Mesenchymal stem cell (in vitro differentiated cells and primary cell): Measurements from ENCODE around the gene ARMC8.

Source experiments
- DNase-seq: peaks from one replicate; pipeline ENCODE4 v3.0.0-alpha.2; 2013
- H2AFZ ChIP-seq: one replicate; pipeline ENCODE4 v1.6.1; 2013; ENCODE audit warnings: low read depth, mild to moderate bottlenecking, control low read depth, inconsistent platforms, low read length, moderate library complexity
- H2AK5ac ChIP-seq: 2 replicates; pipeline ENCODE4 v1.6.1; 2013; ENCODE audit warnings: low read length, moderate library complexity, mild to moderate bottlenecking, inconsistent platforms; ENCODE audit not compliant: severe bottlenecking
- H2BK120ac ChIP-seq: one replicate; pipeline ENCODE4 v1.6.1; 2013; ENCODE audit warnings: low read depth, mild to moderate bottlenecking, inconsistent platforms, low read length, moderate library complexity
- H2BK12ac ChIP-seq, 2 experiments: one replicate each; pipeline ENCODE4 v1.6.1; 2013; ENCODE audit warnings: inconsistent platforms in 2 of 2, low read length in 2 of 2, mild to moderate bottlenecking in 2 of 2, moderate library complexity in 2 of 2, control low read depth in 1 of 2
- H2BK15ac ChIP-seq: one replicate; pipeline ENCODE4 v1.6.1; 2013; ENCODE audit warnings: mild to moderate bottlenecking, low read depth, inconsistent platforms; ENCODE audit not compliant: poor library complexity, severe bottlenecking
- H2BK5ac ChIP-seq: 2 replicates; pipeline ENCODE4 v1.6.1; 2013; ENCODE audit warnings: low read depth, mild to moderate bottlenecking, low read length, control low read depth, inconsistent platforms; ENCODE audit not compliant: poor library complexity, severe bottlenecking
- H3K14ac ChIP-seq, 2 experiments: one replicate each; pipeline ENCODE4 v1.6.1; 2013; ENCODE audit warnings: inconsistent platforms in 2 of 2, low read length in 2 of 2, control low read depth in 1 of 2, mild to moderate bottlenecking in 1 of 2, moderate library complexity in 1 of 2
- H3K18ac ChIP-seq, 2 experiments: one replicate each; pipeline ENCODE4 v1.6.1; 2013; ENCODE audit warnings: inconsistent platforms in 2 of 2, low read length in 2 of 2, control low read depth in 1 of 2, low read depth in 1 of 2, mild to moderate bottlenecking in 1 of 2
- H3K23ac ChIP-seq, 2 experiments: one replicate each; pipeline ENCODE4 v1.6.1; 2013; ENCODE audit warnings: inconsistent platforms in 2 of 2, low read length in 2 of 2, mild to moderate bottlenecking in 2 of 2, moderate library complexity in 2 of 2, control low read depth in 1 of 2
- H3K27ac ChIP-seq: 2 replicates; pipeline ENCODE4 v1.5.1; 2013; ENCODE audit warnings: mild to moderate bottlenecking, moderate library complexity, low read length, control low read depth, inconsistent platforms; ENCODE audit not compliant: poor library complexity, severe bottlenecking
- H3K27me3 ChIP-seq, 2 experiments: 2 replicates each; pipeline versions ENCODE4 v1.6.1 to v1.7.0; 2013; ENCODE audit warnings: low read length in 2 of 2, mild to moderate bottlenecking in 2 of 2, moderate library complexity in 2 of 2, control low read depth in 1 of 2, inconsistent platforms in 1 of 2; ENCODE audit not compliant: control insufficient read depth in 1 of 2, insufficient read depth in 1 of 2
- H3K36me3 ChIP-seq, 2 experiments: 2 replicates each; pipeline versions ENCODE4 v1.6.1 to v1.7.0; 2013; ENCODE audit warnings: low read length in 2 of 2, control low read depth in 1 of 2, inconsistent platforms in 1 of 2, low read depth in 1 of 2, mild to moderate bottlenecking in 1 of 2; ENCODE audit not compliant: insufficient read depth in 2 of 2, control insufficient read depth in 1 of 2
- H3K4ac ChIP-seq, 2 experiments: one replicate each; pipeline ENCODE4 v1.6.1; 2013; ENCODE audit warnings: inconsistent platforms in 2 of 2, low read length in 2 of 2, mild to moderate bottlenecking in 2 of 2, moderate library complexity in 2 of 2, control low read depth in 1 of 2, low read depth in 1 of 2
- H3K4me1 ChIP-seq: 2 replicates; pipeline ENCODE4 v1.6.1; 2013; ENCODE audit warnings: low read depth, low read length, control low read depth; ENCODE audit not compliant: control insufficient read depth, insufficient read depth
- H3K4me2 ChIP-seq: 2 replicates; pipeline ENCODE4 v1.6.1; 2013; ENCODE audit warnings: low read length, mild to moderate bottlenecking, inconsistent platforms; ENCODE audit not compliant: poor library complexity, severe bottlenecking
- H3K4me3 ChIP-seq, 2 experiments: 2 replicates each; pipeline versions ENCODE4 v1.5.1 to v1.7.0; 2013; ENCODE audit warnings: low read length in 2 of 2, mild to moderate bottlenecking in 2 of 2, control low read depth in 1 of 2, low read depth in 1 of 2; ENCODE audit not compliant: insufficient read depth in 1 of 2
- H3K79me1 ChIP-seq: replicated peaks from 2 replicates; pipeline ENCODE4 v1.6.1; 2013; ENCODE audit warnings: mild to moderate bottlenecking, control low read depth, low read length, inconsistent platforms; ENCODE audit not compliant: poor library complexity, severe bottlenecking
- H3K9ac ChIP-seq: 2 replicates; pipeline ENCODE4 v1.7.0; 2013; ENCODE audit warnings: mild to moderate bottlenecking, low read length, moderate library complexity
- H3K9me3 ChIP-seq: 2 replicates; pipeline ENCODE4 v1.7.0; 2013; ENCODE audit warnings: mild to moderate bottlenecking, low read length; ENCODE audit not compliant: control insufficient read depth
- H4K8ac ChIP-seq: one replicate; pipeline ENCODE4 v1.6.1; 2013; ENCODE audit warnings: inconsistent platforms, mild to moderate bottlenecking, low read length, moderate library complexity
- H4K91ac ChIP-seq: one replicate; pipeline ENCODE4 v1.6.1; 2013; ENCODE audit warnings: mild to moderate bottlenecking, low read length, inconsistent platforms
- WGBS: methylation state at CpG from one replicate; pipeline ENCODE4 v1.1.7; 2013; ENCODE audit warnings: mixed read lengths; 5-methylcytosine and 5-hydroxymethylcytosine counted together

The ARMC8 gene

DNA sequence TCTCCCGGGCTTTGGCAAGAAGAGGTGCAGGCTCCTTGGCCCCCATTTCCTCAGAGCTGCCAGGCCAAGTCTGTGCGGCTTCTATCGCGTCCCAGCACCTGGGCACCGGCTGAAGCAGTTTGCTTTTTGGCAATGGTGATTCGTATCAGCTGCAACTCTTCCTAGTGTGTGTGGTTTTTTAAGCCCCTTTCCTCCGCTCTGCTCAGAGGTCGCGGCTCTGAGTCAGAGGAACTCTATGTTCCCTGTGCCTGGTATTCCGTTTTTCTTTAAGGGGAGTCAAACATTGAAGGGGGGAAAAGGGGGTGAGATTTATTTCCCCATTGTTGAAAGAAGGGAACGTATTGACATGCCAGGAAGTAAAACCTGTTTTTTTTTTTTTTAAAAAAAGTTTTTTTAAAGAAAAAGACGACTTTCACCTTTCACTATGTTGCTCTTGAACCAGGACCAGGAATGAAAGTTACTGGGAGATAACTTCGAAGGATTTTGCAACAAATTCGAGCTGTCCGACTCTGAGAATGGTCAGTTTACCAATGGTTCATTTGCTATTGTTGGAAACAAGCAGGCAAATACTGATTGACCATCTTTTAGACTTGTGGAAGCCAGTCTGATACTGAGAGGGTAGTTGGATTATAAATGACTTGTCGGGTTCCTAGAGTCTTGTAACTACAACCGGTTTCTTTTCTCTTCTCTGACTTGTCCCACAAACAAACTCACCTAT lies 1.1 kb downstream of the ARMC8 start:
- H3K4me1 ChIP-seq: no peaks in the 10 kb centered on the region
- DNase-seq: peak; percentile 80
- H4K91ac ChIP-seq: no peak overlapping the region
- peaks cover 4 to 15% of the 10 kb centered on the region in 2 experiments for H3K36me3 ChIP-seq
- H2BK12ac ChIP-seq: no peak overlapping the region
- H4K8ac ChIP-seq: no peak overlapping the region
- H3K23ac ChIP-seq: no peak overlapping the region
- peak overlapping the region; percentile 91 to 94 for H3K4me3 ChIP-seq
- H2AK5ac ChIP-seq: no peak overlapping the region
- no peak overlapping the region for H2BK15ac ChIP-seq
- H2AFZ ChIP-seq: peak overlapping the region; percentile 91
- peaks cover 2% of the 10 kb centered on the region for H3K79me1 ChIP-seq
- peak overlapping the region; percentile 98 for H3K9ac ChIP-seq
- no peak overlapping the region for H2BK120ac ChIP-seq
- H3K14ac ChIP-seq: no peak overlapping the region
- peak overlapping the region; percentile 87 for H3K4me2 ChIP-seq
- H3K9me3 ChIP-seq: no peaks in the 10 kb centered on the region
- peak overlapping the region; percentile 98 for H3K27ac ChIP-seq
- no peaks in the 10 kb centered on the region for H3K27me3 ChIP-seq
- H2BK5ac ChIP-seq: no peak overlapping the region
- H3K4ac ChIP-seq: no peak overlapping the region
- 13% methylated on average over 16 of the region's 17 CpGs for whole genome bisulfite sequencing
- peak overlapping the region in 1 of 2 experiments; percentile 99 for H3K18ac ChIP-seq

GRCh38 chr3:138195481-138195880 lies 8.4 kb downstream of the ARMC8 start:
- no peak overlapping the region for H2BK15ac ChIP-seq
- no peak overlapping the region for H4K91ac ChIP-seq
- peaks cover 4 to 9% of the 10 kb centered on the region in 2 experiments for H3K36me3 ChIP-seq
- no peak overlapping the region for H2AK5ac ChIP-seq
- H2BK120ac ChIP-seq: no peak overlapping the region
- no peak overlapping the region for H3K18ac ChIP-seq
- no peak overlapping the region for H3K4me3 ChIP-seq
- no peak overlapping the region for H3K27ac ChIP-seq
- H3K4me2 ChIP-seq: no peak overlapping the region
- H2BK12ac ChIP-seq: no peak overlapping the region
- no peak overlapping the region for H3K14ac ChIP-seq
- peaks cover 4% of the 10 kb centered on the region for H3K79me1 ChIP-seq
- DNase-seq: no peak
- H3K9ac ChIP-seq: no peak overlapping the region
- H3K9me3 ChIP-seq: no peaks in the 10 kb centered on the region
- no peak overlapping the region for H2BK5ac ChIP-seq
- no peak overlapping the region for H2AFZ ChIP-seq
- no peaks in the 10 kb centered on the region for H3K27me3 ChIP-seq
- no peak overlapping the region for H4K8ac ChIP-seq
- H3K4me1 ChIP-seq: no peaks in the 10 kb centered on the region
- no CpG with 5 or more reads among the region's 2 CpGs for WGBS
- H3K23ac ChIP-seq: no peak overlapping the region
- no peak overlapping the region for H3K4ac ChIP-seq

- H3K9me3 ChIP-seq: no peaks in the 10 kb centered on the region
- no peak for DNase-seq
These were observed 8.9 kb downstream of the ARMC8 start for GRCh38 chr3:138196023-138196422.

GRCh38 chr3:138197058-138197457 lies 10.0 kb downstream of the ARMC8 start:
- Histone ChIP-seq H3K18ac (no peak overlapping the region), H3K79me1 (peaks cover 4% of the 10 kb centered on the region), H2BK15ac (no peak overlapping the region), H2BK5ac (no peak overlapping the region), H3K27ac (no peak overlapping the region), H4K91ac (no peak overlapping the region), H2AFZ (no peak overlapping the region), H3K4ac (no peak overlapping the region), H3K4me1 (no peaks in the 10 kb centered on the region), H3K36me3 (peaks cover 0 to 4% of the 10 kb centered on the region in 2 experiments), H2AK5ac (no peak overlapping the region), H3K23ac (no peak overlapping the region), H3K9me3 (no peaks in the 10 kb centered on the region), H3K9ac (no peak overlapping the region), H2BK12ac (no peak overlapping the region), H3K4me2 (no peak overlapping the region), H3K4me3 (no peak overlapping the region), H3K27me3 (no peaks in the 10 kb centered on the region), H4K8ac (no peak overlapping the region), H3K14ac (no peak overlapping the region), H2BK120ac (no peak overlapping the region)
- 89% methylated on average over 5 of the region's 5 CpGs for WGBS
- peak; percentile 51 for DNase-seq

More at GRCh38 chr3:138196023-138196422, 8.9 kb downstream of the ARMC8 start:
- H3K4me3 ChIP-seq: no peak overlapping the region
- no peak overlapping the region for H3K18ac ChIP-seq
- no peak overlapping the region for H4K91ac ChIP-seq
- H3K9ac ChIP-seq: no peak overlapping the region
- 81% methylated on average over 2 of the region's 2 CpGs for WGBS
- no peak overlapping the region for H2BK15ac ChIP-seq
- H4K8ac ChIP-seq: no peak overlapping the region
- no peak overlapping the region for H3K4me2 ChIP-seq
- no peak overlapping the region for H3K23ac ChIP-seq
- no peak overlapping the region for H3K14ac ChIP-seq
- H3K27me3 ChIP-seq: no peaks in the 10 kb centered on the region
- H3K4ac ChIP-seq: no peak overlapping the region
- no peak overlapping the region for H2AFZ ChIP-seq
- no peak overlapping the region for H3K27ac ChIP-seq
- peaks cover 4% of the 10 kb centered on the region in 2 experiments for H3K36me3 ChIP-seq
- no peak overlapping the region for H2BK120ac ChIP-seq
- no peak overlapping the region for H2BK12ac ChIP-seq
- peaks cover 4% of the 10 kb centered on the region for H3K79me1 ChIP-seq
- H2AK5ac ChIP-seq: no peak overlapping the region
- H2BK5ac ChIP-seq: no peak overlapping the region
- no peaks in the 10 kb centered on the region for H3K4me1 ChIP-seq
